SU-DHL-6 (cell line): Measurements from ENCODE around the gene ASTN2.

Source experiments
- H2AFZ ChIP-seq: fragments of 200-600 bp; sonication (generic); 2 replicates; pipeline ENCODE4 v1.6.1; 2014; ENCODE audit warnings: low read depth, mild to moderate bottlenecking, moderate library complexity, mixed read lengths, antibody characterized with exemption, low read length; ENCODE audit not compliant: severe bottlenecking
- H3F3A ChIP-seq: fragments of 200-600 bp; shearing (Covaris generic); 2 replicates; pipeline ENCODE4 v1.6.0; 2016; ENCODE audit warnings: antibody characterized with exemption, mild to moderate bottlenecking; ENCODE audit not compliant: insufficient read depth
- H3K27ac ChIP-seq: fragments of 200-600 bp; sonication (generic); 2 replicates; pipeline ENCODE4 v1.5.1; 2016; ENCODE audit warnings: low read depth, mild to moderate bottlenecking, low read length, moderate library complexity, mixed read lengths
- H3K27me3 ChIP-seq: fragments of 200-600 bp; sonication (generic), shearing (Covaris generic); 2 replicates; pipeline ENCODE4 v1.6.0; 2014; ENCODE audit warnings: mild to moderate bottlenecking, low read length
- H3K36me3 ChIP-seq: fragments of 200-600 bp; sonication (generic); 2 replicates; pipeline ENCODE4 v1.6.1; 2014; ENCODE audit warnings: mild to moderate bottlenecking, low read length, mixed read lengths
- H3K4me2 ChIP-seq: fragments of 300-600, 200-600 bp; shearing (Covaris generic), sonication (generic); 2 replicates; pipeline ENCODE4 v1.6.0; 2014; ENCODE audit warnings: low read length, low read depth, mild to moderate bottlenecking; ENCODE audit not compliant: poor library complexity, severe bottlenecking
- H3K4me3 ChIP-seq: fragments of 200-600 bp; sonication (generic); 2 replicates; pipeline ENCODE4 v1.5.1; 2014; ENCODE audit warnings: antibody characterized with exemption, low read length, mild to moderate bottlenecking, mixed read lengths; ENCODE audit not compliant: insufficient read depth, poor library complexity, severe bottlenecking
- H3K79me2 ChIP-seq: fragments of 200-600 bp; sonication (generic); 2 replicates; pipeline ENCODE4 v1.6.1; 2014; ENCODE audit warnings: mild to moderate bottlenecking, low read length, moderate library complexity; ENCODE audit not compliant: insufficient read depth
- H3K9ac ChIP-seq: fragments of 200-600 bp; sonication (generic); 2 replicates; pipeline ENCODE4 v1.7.0; 2014; ENCODE audit warnings: mild to moderate bottlenecking, low read length
- H3K9me2 ChIP-seq: fragments of 200-600 bp; sonication (generic); replicated peaks from 2 replicates; pipeline ENCODE4 v1.6.1; 2014; ENCODE audit warnings: low read length; ENCODE audit not compliant: insufficient read depth
- H3K9me3 ChIP-seq: fragments of 200-600 bp; sonication (generic); 2 replicates; pipeline ENCODE4 v1.6.1; 2014; ENCODE audit warnings: low read length, mixed read lengths; ENCODE audit not compliant: insufficient read depth
- H4K20me1 ChIP-seq: fragments of 200-600 bp; sonication (generic); 2 replicates; pipeline ENCODE4 v1.6.1; 2014; ENCODE audit warnings: low read depth, mild to moderate bottlenecking, antibody characterized with exemption, low read length, moderate library complexity, mixed read lengths
- CTCF ChIP-seq: fragments of 200-600 bp; sonication (generic); IDR thresholded peaks from one replicate; pipeline ENCODE4 v1.5.1; 2017; ENCODE audit warnings: antibody characterized with exemption, mild to moderate bottlenecking, low read length, moderate library complexity; ENCODE audit not compliant: insufficient read depth, poor library complexity, severe bottlenecking
- EZH2phosphoT487 ChIP-seq: fragments of 200-600 bp; sonication (generic), shearing (Covaris generic); conservative IDR thresholded peaks from 2 replicates; pipeline ENCODE4 v1.6.1; 2018; ENCODE audit warnings: mild to moderate bottlenecking, antibody characterized with exemption, low read length, moderate library complexity, mixed read lengths

ASTN2 gene

GRCh38 chr9:117204971-117205370 is 209.9 kb downstream of the ASTN2 start:
- H3K9me3 ChIP-seq: no peaks in the 10 kb centered on the region
- no peak overlapping the region for H2AFZ ChIP-seq
- H3K9ac ChIP-seq: no peak overlapping the region
- H3K27ac ChIP-seq: no peak overlapping the region
- no peaks in the 10 kb centered on the region for H4K20me1 ChIP-seq
- no peaks in the 10 kb centered on the region for H3F3A ChIP-seq
- no peaks in the 10 kb centered on the region for H3K27me3 ChIP-seq
- no peaks in the 10 kb centered on the region for H3K79me2 ChIP-seq
- H3K4me2 ChIP-seq: no peak overlapping the region
- no peak overlapping the region for H3K4me3 ChIP-seq
- H3K9me2 ChIP-seq: no peaks in the 10 kb centered on the region
- no peaks in the 10 kb centered on the region for H3K36me3 ChIP-seq
- TF ChIP-seq EZH2phosphoT487 (no peak), CTCF (no peak)

- Histone ChIP-seq H4K20me1 (no peaks in the 10 kb centered on the region), H3K36me3 (no peaks in the 10 kb centered on the region), H3K27me3 (no peaks in the 10 kb centered on the region), H3K4me2 (no peak overlapping the region), H3F3A (no peaks in the 10 kb centered on the region), H2AFZ (no peak overlapping the region), H3K9me2 (no peaks in the 10 kb centered on the region), H3K9me3 (no peaks in the 10 kb centered on the region), H3K4me3 (no peak overlapping the region), H3K9ac (no peak overlapping the region), H3K27ac (no peak overlapping the region), H3K79me2 (no peaks in the 10 kb centered on the region)
- TF ChIP-seq CTCF (no peak), EZH2phosphoT487 (no peak)
Measured at GRCh38 chr9:117191504-117192261, 223.2 kb downstream of the ASTN2 start.

- no peak overlapping the region for H3K9ac ChIP-seq
- no peaks in the 10 kb centered on the region for H3K9me2 ChIP-seq
- no peak for TF ChIP-seq EZH2phosphoT487
- TF ChIP-seq CTCF: no peak
- H3K79me2 ChIP-seq: no peaks in the 10 kb centered on the region
- no peak overlapping the region for H3K27ac ChIP-seq
- H3K9me3 ChIP-seq: no peaks in the 10 kb centered on the region
- H3K4me3 ChIP-seq: no peak overlapping the region
- H3K36me3 ChIP-seq: no peaks in the 10 kb centered on the region
- H3K4me2 ChIP-seq: no peak overlapping the region
- no peak overlapping the region for H2AFZ ChIP-seq
- no peaks in the 10 kb centered on the region for H3K27me3 ChIP-seq
- H3F3A ChIP-seq: no peaks in the 10 kb centered on the region
- H4K20me1 ChIP-seq: no peaks in the 10 kb centered on the region
Measured at GRCh38 chr9:117189121-117189520, 225.7 kb downstream of the ASTN2 start.
